ENCODE measurements around the gene SVBP. TPM values are rescaled to one million over a fixed set of nuclear protein-coding genes. Genes with fewer than 3 reads are reported as not detected.

SVBP gene
- polyA plus RNA-seq, 2 of the 4 experiments (the other 2 are of a cell fraction) = 9.1 to 24.8 TPM

- TF ChIP-seq ELK1 (IDR thresholded peaks at IDR 0.05; ENCODE audit: low read depth, low read length) (no peak), FOSL2 (IDR thresholded peaks at IDR 0.05) (no peak), FOSL2 (CRISPR knock-in tag; IDR thresholded peaks at IDR 0.05) (no peak), CEBPB (IDR thresholded peaks at IDR 0.05) (no peak), POLR2A (IDR thresholded peaks at IDR 0.05; ENCODE audit: low read length) (no peak), POLR2AphosphoS2 (conservative IDR thresholded peaks at IDR 0.05; ENCODE audit: low read length) (no peak), BHLHE40 (IDR thresholded peaks at IDR 0.05; ENCODE audit: low read depth, low read length) (no peak), ATOH8 (CRISPR knock-in tag; IDR thresholded peaks at IDR 0.05; ENCODE audit: low read depth) (no peak), JUNB (IDR thresholded peaks at IDR 0.05) (no peak), FOXS1 (CRISPR knock-in tag; IDR thresholded peaks at IDR 0.05) (no peak), CHD2 (IDR thresholded peaks at IDR 0.05; ENCODE audit: low read length, partially characterized antibody) (no peak), CBX2 (IDR thresholded peaks at IDR 0.05; ENCODE audit: borderline replicate concordance, low read depth) (no peak), CTCF (IDR thresholded peaks at IDR 0.05) (no peak), ZFP36 (IDR thresholded peaks at IDR 0.05; ENCODE audit: borderline replicate concordance, partially characterized antibody) (no peak), JUN (IDR thresholded peaks at IDR 0.05) (no peak), SREBF2 (IDR thresholded peaks at IDR 0.05) (no peak), EP300 (IDR thresholded peaks at IDR 0.05) (no peak), TFCP2L1 (CRISPR knock-in tag; IDR thresholded peaks at IDR 0.05) (no peak), BCL3 (IDR thresholded peaks at IDR 0.05) (no peak), FOSB (CRISPR knock-in tag; IDR thresholded peaks at IDR 0.05) (no peak), NPAS2 (CRISPR knock-in tag; IDR thresholded peaks at IDR 0.05; ENCODE audit: borderline replicate concordance) (no peak)
- 86% methylated on average over 8 of the region's 8 CpGs for WGBS (ENCODE audit: missing lambda C conversion rate)
- Histone ChIP-seq H3K4me3 (no peak overlapping the region), H3K27ac (no peak overlapping the region), H3K9me3 (no peaks in the 10 kb centered on the region), H3K4me1 (no peaks in the 10 kb centered on the region), H3K4me2 (no peak overlapping the region)
- no peak for FAIRE-seq
- POLR2A ChIA-PET = no interaction called here
- CTCF ChIA-PET = no interaction called here
- no peak for ATAC-seq
- no peak for DNase-seq (ENCODE audit: low read depth in 1 of 2, low spot score in 1 of 2)
These were observed 15.2 kb downstream of the SVBP start for GRCh38 chr1:42801832-42802473.

- FAIRE-seq (no peak), DNase-seq (ENCODE audit: low read depth in 1 of 2, low spot score in 1 of 2) (no peak), ATAC-seq (no peak)
- Histone ChIP-seq H3K4me3 (no peak overlapping the region), H3K4me1 (no peaks in the 10 kb centered on the region), H3K4me2 (no peak overlapping the region), H3K27ac (no peak overlapping the region), H3K9me3 (no peaks in the 10 kb centered on the region)
- CTCF ChIA-PET = interaction anchor here (1.2 kb wide), 1 partner anchor 21 kb away, joined by 3 read pairs; no protein-coding TSS in a partner anchor
- 78% methylated on average over 5 of the region's 5 CpGs for WGBS (ENCODE audit: missing lambda C conversion rate)
- POLR2A ChIA-PET = no interaction called here
- TF ChIP-seq SREBF2 (IDR thresholded peaks at IDR 0.05) (no peak), CHD4 (IDR thresholded peaks at IDR 0.05; ENCODE audit: borderline replicate concordance) (no peak), SMC3 (IDR thresholded peaks at IDR 0.05) (no peak), CTCF (IDR thresholded peaks at IDR 0.05) (no peak), RAD21 (conservative IDR thresholded peaks at IDR 0.05 in 1 of 2, IDR thresholded peaks at IDR 0.05 in 1 of 2) (no peak), HOXB5 (CRISPR knock-in tag; IDR thresholded peaks at IDR 0.05) (no peak), MAZ (IDR thresholded peaks at IDR 0.05; ENCODE audit: borderline replicate concordance, low read depth, low read length) (no peak), FOSL2 (IDR thresholded peaks at IDR 0.05) (no peak), FOSL2 (CRISPR knock-in tag; IDR thresholded peaks at IDR 0.05) (no peak), JUNB (IDR thresholded peaks at IDR 0.05) (no peak), REST (IDR thresholded peaks at IDR 0.05) (no peak), JUN (IDR thresholded peaks at IDR 0.05) (no peak)
These were observed 19.2 kb downstream of the SVBP start for GRCh38 chr1:42797979-42798378.

Data from A549 (cell line).